Neuronal stem cell (in vitro differentiated cells): ENCODE measurements around the gene FOXN3.

Experiments
- DNase-seq: peaks from one replicate; pipeline ENCODE4 v3.0.0-alpha.2; 2013; ENCODE audit warnings: low spot score
- H2AFZ ChIP-seq: one replicate; pipeline ENCODE4 v1.6.1; 2013; ENCODE audit warnings: mild to moderate bottlenecking, low read length, inconsistent platforms
- H2AK5ac ChIP-seq: 2 replicates; pipeline ENCODE4 v1.6.1; 2013; ENCODE audit warnings: low read depth, mild to moderate bottlenecking, inconsistent platforms, low read length, moderate library complexity, mixed read lengths
- H2BK120ac ChIP-seq: 2 replicates; pipeline ENCODE4 v1.6.1; 2013; ENCODE audit warnings: low read depth, mild to moderate bottlenecking, inconsistent platforms, low read length, moderate library complexity, mixed read lengths
- H2BK12ac ChIP-seq: one replicate; pipeline ENCODE4 v1.6.1; 2013; ENCODE audit warnings: low read length, inconsistent platforms
- H2BK15ac ChIP-seq: 2 replicates; pipeline ENCODE4 v1.6.1; 2013; ENCODE audit warnings: mild to moderate bottlenecking, low read length, inconsistent platforms, mixed read lengths
- H2BK5ac ChIP-seq: one replicate; pipeline ENCODE4 v1.6.1; 2013; ENCODE audit warnings: inconsistent platforms, mild to moderate bottlenecking, low read length, moderate library complexity
- H3K14ac ChIP-seq: one replicate; pipeline ENCODE4 v1.6.1; 2013; ENCODE audit warnings: low read length, inconsistent platforms
- H3K18ac ChIP-seq: 2 replicates; pipeline ENCODE4 v1.6.1; 2013; ENCODE audit warnings: low read length, inconsistent platforms
- H3K23ac ChIP-seq: 2 replicates; pipeline ENCODE4 v1.6.1; 2013; ENCODE audit warnings: low read depth, mild to moderate bottlenecking, mixed read lengths, low read length, inconsistent platforms; ENCODE audit not compliant: poor library complexity
- H3K27ac ChIP-seq: replicated peaks from 3 replicates; pipeline ENCODE4 v1.5.1; 2013; ENCODE audit warnings: low read length, inconsistent platforms
- H3K27me3 ChIP-seq, 3 experiments: 2 replicates each; pipeline ENCODE4 v1.6.1; 2013; ENCODE audit warnings: low read length in 3 of 3, mild to moderate bottlenecking in 2 of 3, inconsistent platforms in 1 of 3, low read depth in 1 of 3, mixed read lengths in 1 of 3, moderate library complexity in 1 of 3; ENCODE audit not compliant: control insufficient read depth in 3 of 3, insufficient read depth in 3 of 3
- H3K36me3 ChIP-seq, 2 donors: replicated peaks in 1 of 2; 2 replicates each; pipeline ENCODE4 v1.6.1; 2013; ENCODE audit warnings: low read length in 2 of 2; ENCODE audit not compliant: control insufficient read depth in 2 of 2, insufficient read depth in 2 of 2
- H3K4ac ChIP-seq: 2 replicates; pipeline ENCODE4 v1.6.1; 2013; ENCODE audit warnings: inconsistent platforms, mild to moderate bottlenecking, low read length, moderate library complexity
- H3K4me1 ChIP-seq, 2 donors: 1 replicate in 1 of 2; 2 replicates in 1 of 2; pipeline ENCODE4 v1.6.1; 2013; ENCODE audit warnings: low read length in 2 of 2, low read depth in 1 of 2; ENCODE audit not compliant: control insufficient read depth in 2 of 2, insufficient read depth in 1 of 2
- H3K4me2 ChIP-seq: one replicate; pipeline ENCODE4 v1.6.1; 2013; ENCODE audit warnings: mild to moderate bottlenecking, low read length, inconsistent platforms; ENCODE audit not compliant: insufficient read depth, poor library complexity, severe bottlenecking
- H3K4me3 ChIP-seq, 2 donors: 2 replicates each; pipeline ENCODE4 v1.5.1; 2013; ENCODE audit warnings: low read length in 2 of 2, mild to moderate bottlenecking in 2 of 2, inconsistent platforms in 1 of 2, moderate library complexity in 1 of 2
- H3K79me1 ChIP-seq: one replicate; pipeline ENCODE4 v1.6.1; 2013; ENCODE audit warnings: low read depth, mild to moderate bottlenecking, inconsistent platforms, low read length, moderate library complexity
- H3K9ac ChIP-seq: one replicate; pipeline ENCODE4 v1.6.1; 2013; ENCODE audit warnings: mild to moderate bottlenecking, low read depth, low read length, inconsistent platforms; ENCODE audit not compliant: poor library complexity
- H3K9me3 ChIP-seq, 2 donors: replicated peaks in 1 of 2; 2 replicates each; pipeline versions ENCODE3 to v1.6.1; 2013; ENCODE audit warnings: low read length in 2 of 2, mild to moderate bottlenecking in 2 of 2, inconsistent platforms in 1 of 2, low read depth in 1 of 2, mixed read lengths in 1 of 2, moderate library complexity in 1 of 2; ENCODE audit not compliant: control insufficient read depth in 2 of 2, insufficient read depth in 1 of 2
- H4K8ac ChIP-seq: one replicate; pipeline ENCODE4 v1.6.1; 2013; ENCODE audit warnings: low read depth, mild to moderate bottlenecking, inconsistent platforms, low read length, moderate library complexity
- H4K91ac ChIP-seq: one replicate; pipeline ENCODE4 v1.6.1; 2013; ENCODE audit warnings: low read length, low read depth, mild to moderate bottlenecking, inconsistent platforms; ENCODE audit not compliant: poor library complexity
- WGBS, 2 donors: extraction: QIAGEN DNeasy Blood & Tissue Kit; methylation state at CpG; one replicate each; pipeline ENCODE4 v1.1.7; 2013; ENCODE audit warnings: missing lambda C conversion rate in 2 of 2, mixed read lengths in 1 of 2; ENCODE audit not compliant: insufficient read length in 2 of 2, insufficient replicate concordance in 1 of 2; ENCODE audit errors: extremely low coverage in 2 of 2; 5-methylcytosine and 5-hydroxymethylcytosine counted together

FOXN3 gene

GRCh38 chr14:89214221-89214965, 202.6 kb downstream of the FOXN3 start:
- no peak overlapping the region for H3K9ac ChIP-seq
- H3K23ac ChIP-seq: no peak overlapping the region
- H2BK15ac ChIP-seq: no peak overlapping the region
- H3K9me3 ChIP-seq: no peaks in the 10 kb centered on the region
- H2BK120ac ChIP-seq: no peak overlapping the region
- H3K4me3 ChIP-seq: no peak overlapping the region
- no peak overlapping the region for H3K18ac ChIP-seq
- H4K91ac ChIP-seq: no peak overlapping the region
- no peak overlapping the region for H2BK12ac ChIP-seq
- H4K8ac ChIP-seq: no peak overlapping the region
- no peak overlapping the region for H3K4ac ChIP-seq
- H3K27me3 ChIP-seq: no peaks in the 10 kb centered on the region
- H3K79me1 ChIP-seq: peaks cover 1% of the 10 kb centered on the region
- no peak overlapping the region for H2BK5ac ChIP-seq
- H3K36me3 ChIP-seq: no peaks in the 10 kb centered on the region
- H2AK5ac ChIP-seq: no peak overlapping the region
- H3K4me1 ChIP-seq: peaks cover 0 to 5% of the 10 kb centered on the region in 2 donors
- WGBS, 2 donors: no CpG with 5 or more reads among the region's 14 CpGs
- H3K14ac ChIP-seq: no peak overlapping the region
- H3K4me2 ChIP-seq: no peak overlapping the region
- peak; percentile 11 for DNase-seq
- no peak overlapping the region for H3K27ac ChIP-seq
- no peak overlapping the region for H2AFZ ChIP-seq

- Histone ChIP-seq H4K91ac (no peak overlapping the region), H4K8ac (no peak overlapping the region)
- DNase-seq: no peak
Observed at GRCh38 chr14:89212386-89213235, 204.4 kb downstream of the FOXN3 start.

GRCh38 chr14:89209558-89209957, 207.5 kb downstream of the FOXN3 start:
- Histone ChIP-seq H4K91ac (no peak overlapping the region), H3K18ac (no peak overlapping the region), H2BK12ac (no peak overlapping the region), H3K9me3 (peaks cover 3 to 4% of the 10 kb centered on the region in 2 donors), H3K14ac (no peak overlapping the region), H3K4ac (no peak overlapping the region), H3K79me1 (peaks cover 1% of the 10 kb centered on the region), H2AFZ (no peak overlapping the region), H2AK5ac (no peak overlapping the region), H2BK5ac (no peak overlapping the region), H3K4me1 (peaks cover 4 to 8% of the 10 kb centered on the region in 2 donors), H3K23ac (no peak overlapping the region), H2BK120ac (no peak overlapping the region), H3K4me2 (no peak overlapping the region), H3K36me3 (peaks cover 0 to 9% of the 10 kb centered on the region in 2 donors), H3K27ac (no peak overlapping the region), H3K4me3 (no peak overlapping the region), H3K27me3 (no peaks in the 10 kb centered on the region), H3K9ac (no peak overlapping the region), H2BK15ac (no peak overlapping the region), H4K8ac (no peak overlapping the region)
- WGBS, 2 donors: no CpG with 5 or more reads among the region's 3 CpGs
- no peak for DNase-seq

More at GRCh38 chr14:89212386-89213235, 204.4 kb downstream of the FOXN3 start:
- Histone ChIP-seq H3K27me3 (no peaks in the 10 kb centered on the region), H2AK5ac (no peak overlapping the region), H3K4me1 (peaks cover 4 to 8% of the 10 kb centered on the region in 2 donors), H2AFZ (no peak overlapping the region), H3K9me3 (no peaks in the 10 kb centered on the region), H3K4ac (no peak overlapping the region), H3K4me3 (no peak overlapping the region), H3K27ac (no peak overlapping the region), H2BK120ac (no peak overlapping the region), H3K79me1 (peaks cover 1% of the 10 kb centered on the region), H3K14ac (no peak overlapping the region), H3K36me3 (no peaks in the 10 kb centered on the region), H3K9ac (no peak overlapping the region), H2BK5ac (no peak overlapping the region), H2BK15ac (no peak overlapping the region), H2BK12ac (no peak overlapping the region), H3K23ac (no peak overlapping the region), H3K4me2 (no peak overlapping the region), H3K18ac (no peak overlapping the region)
- WGBS, 2 donors: no CpG with 5 or more reads among the region's 6 CpGs

GRCh38 chr14:89207925-89208328, 209.1 kb downstream of the FOXN3 start:
- Histone ChIP-seq H3K79me1 (peaks cover 1% of the 10 kb centered on the region), H3K18ac (no peak overlapping the region), H3K23ac (no peak overlapping the region), H4K8ac (no peak overlapping the region), H3K4ac (no peak overlapping the region), H3K9ac (no peak overlapping the region), H3K27me3 (no peaks in the 10 kb centered on the region), H3K9me3 (peaks cover 3 to 4% of the 10 kb centered on the region in 2 donors), H3K14ac (no peak overlapping the region), H4K91ac (no peak overlapping the region), H3K4me2 (no peak overlapping the region), H3K27ac (no peak overlapping the region), H2BK5ac (no peak overlapping the region), H3K4me1 (peaks cover 4 to 6% of the 10 kb centered on the region in 2 donors), H2AFZ (no peak overlapping the region), H3K36me3 (peaks cover 0 to 9% of the 10 kb centered on the region in 2 donors), H2BK12ac (no peak overlapping the region), H3K4me3 (no peak overlapping the region), H2AK5ac (no peak overlapping the region), H2BK15ac (no peak overlapping the region), H2BK120ac (no peak overlapping the region)
- WGBS, 2 donors: no CpG with 5 or more reads among the region's 7 CpGs
- DNase-seq: no peak
